Measurements from ENCODE around the gene KIAA0232.
"Not testable (repeated sequence)": the region's sequence is repeated elsewhere in the genome, so short reads cannot be mapped to it uniquely, and the experiment has no call there.

KIAA0232 gene

DNA sequence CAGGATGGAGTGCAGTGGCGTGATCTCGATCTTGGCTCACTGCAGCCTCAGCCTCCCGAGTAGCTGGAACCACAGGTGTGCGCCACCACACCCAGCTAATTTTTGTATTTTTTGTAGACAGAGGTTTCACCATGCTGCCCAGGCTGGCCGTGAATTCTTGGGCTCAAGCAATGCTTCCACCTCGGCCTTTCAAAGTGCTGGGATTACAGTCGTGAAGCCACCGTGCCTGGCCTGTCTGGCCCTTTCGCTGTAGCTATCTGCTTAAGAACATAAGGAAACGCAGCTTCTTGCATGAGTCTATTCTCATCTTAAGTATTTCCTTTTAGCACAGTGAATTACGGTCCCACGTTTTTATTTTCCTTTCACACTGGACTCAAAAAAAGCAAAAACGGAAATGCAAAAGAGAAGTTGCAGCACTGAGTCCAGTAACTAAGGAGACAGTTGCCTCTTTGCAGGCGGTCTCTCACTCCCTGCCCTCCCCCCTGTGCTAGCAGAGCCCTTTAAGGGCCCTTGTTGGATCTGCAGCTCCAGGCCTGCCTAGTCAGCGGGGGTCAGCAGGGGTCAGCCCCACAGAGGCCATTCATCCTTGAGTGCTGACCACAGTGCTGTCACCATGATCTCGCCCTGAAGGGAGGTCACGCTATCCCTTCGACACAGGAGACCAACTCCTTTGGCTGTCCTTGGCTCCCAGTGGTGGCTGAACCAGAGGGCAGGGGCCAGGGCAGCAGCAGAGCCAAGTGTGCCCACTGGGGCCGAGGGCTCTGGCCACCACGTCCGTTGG is 105.3 kb downstream of the KIAA0232 start:
- no peak for DNase-seq

DNA sequence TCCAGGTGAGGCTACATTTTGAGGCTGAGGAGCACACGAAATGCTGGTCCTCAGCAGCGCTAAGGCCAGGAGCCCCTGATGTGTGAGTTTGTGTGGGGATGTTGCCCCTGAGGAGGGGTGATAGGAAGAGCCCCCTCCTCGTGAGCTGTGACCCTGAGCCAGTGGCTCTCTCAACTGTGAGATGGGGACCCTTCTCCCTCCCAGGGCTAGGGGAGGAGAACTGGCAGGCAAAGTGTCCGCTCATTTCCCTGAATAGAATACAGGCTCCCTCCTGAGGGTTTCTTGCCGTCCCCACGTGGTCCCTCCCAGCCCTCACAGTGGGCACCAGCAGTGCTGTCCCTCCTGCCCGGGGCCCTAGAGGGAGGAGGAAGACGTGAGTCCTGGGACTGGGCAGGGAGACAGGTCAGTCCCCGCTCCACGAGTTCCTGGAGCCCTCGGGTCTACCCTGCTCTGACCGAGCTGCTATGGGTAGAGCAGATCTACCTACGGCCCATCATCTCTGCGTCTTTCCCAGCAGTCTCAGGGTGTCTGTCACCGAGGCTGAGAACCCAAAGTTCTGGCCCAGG is 106.1 kb downstream of the KIAA0232 start:
- DNase-seq = no peak

GRCh38 chr4:6889101-6889735 is 106.7 kb downstream of the KIAA0232 start:
- DNase-seq = no peak

DNA sequence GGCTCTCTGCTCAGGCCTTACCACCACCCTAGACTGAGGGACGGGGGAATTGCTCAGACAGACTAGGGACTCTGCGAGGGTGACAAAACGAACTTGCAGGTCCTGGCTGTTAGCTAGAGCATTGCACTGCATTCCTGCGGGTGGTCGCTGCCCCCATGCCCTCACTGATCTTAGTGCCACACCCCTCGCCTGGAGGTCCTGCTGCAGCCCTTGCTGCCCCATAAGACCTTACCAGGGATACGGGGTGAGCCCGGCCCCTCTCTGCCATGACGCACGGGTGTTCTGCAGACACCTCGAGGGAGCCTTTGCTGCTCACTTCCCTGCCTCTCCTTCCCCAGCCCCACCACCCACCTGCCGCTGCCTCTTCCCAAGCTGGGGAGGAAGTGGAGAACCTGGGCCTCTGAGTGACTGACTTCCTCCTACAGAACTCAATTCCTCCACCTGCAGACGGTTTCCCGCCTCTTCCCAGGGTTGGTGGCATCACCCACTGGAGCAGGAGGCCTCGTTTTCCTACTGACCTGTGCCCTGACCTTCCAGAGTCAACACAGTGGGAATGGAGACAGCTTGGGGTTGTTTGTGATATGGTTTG is 107.3 kb downstream of the KIAA0232 start:
- DNase-seq = no peak

DNA sequence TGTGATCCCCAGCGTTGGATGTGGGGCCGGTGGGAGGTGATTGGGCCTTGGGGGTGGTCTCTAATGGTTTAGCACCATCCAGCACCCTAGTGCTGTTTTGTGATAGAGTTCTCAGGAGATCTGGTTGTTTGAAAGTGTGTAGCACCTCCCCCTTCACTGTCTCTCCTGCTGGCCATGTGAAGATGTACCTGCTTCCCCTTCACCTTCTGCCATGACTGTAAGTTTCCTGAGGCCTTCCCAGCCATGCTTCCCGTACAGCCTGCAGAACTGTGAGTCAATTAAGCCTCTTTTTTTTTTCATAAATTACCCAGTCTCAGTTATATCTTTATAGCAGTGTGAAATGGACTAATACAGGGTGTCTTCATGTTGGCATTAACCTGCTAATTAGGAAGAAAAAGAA is 107.8 kb downstream of the KIAA0232 start:
- DNase-seq = no peak

DNA sequence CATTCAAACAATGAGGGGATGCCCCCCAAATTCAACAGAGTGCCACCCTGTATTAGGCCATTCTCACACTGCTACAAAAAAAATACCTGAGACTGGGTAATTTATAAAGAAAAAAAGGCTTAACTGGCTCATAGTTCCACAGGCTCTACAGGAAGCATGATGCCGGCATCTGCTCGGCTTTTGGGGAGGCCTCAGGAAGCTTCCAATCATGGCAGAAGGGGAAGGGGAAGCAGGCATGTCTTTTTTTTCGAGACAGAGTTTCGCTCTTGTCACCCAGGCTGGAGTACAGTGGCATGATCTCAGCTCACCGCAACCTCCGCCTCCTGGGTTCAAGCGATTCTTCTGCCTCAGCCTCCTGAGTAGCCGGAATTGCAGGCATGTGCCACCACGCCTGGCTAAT is 108.4 kb downstream of the KIAA0232 start:
- DNase-seq = not testable (repeated sequence)

DNA sequence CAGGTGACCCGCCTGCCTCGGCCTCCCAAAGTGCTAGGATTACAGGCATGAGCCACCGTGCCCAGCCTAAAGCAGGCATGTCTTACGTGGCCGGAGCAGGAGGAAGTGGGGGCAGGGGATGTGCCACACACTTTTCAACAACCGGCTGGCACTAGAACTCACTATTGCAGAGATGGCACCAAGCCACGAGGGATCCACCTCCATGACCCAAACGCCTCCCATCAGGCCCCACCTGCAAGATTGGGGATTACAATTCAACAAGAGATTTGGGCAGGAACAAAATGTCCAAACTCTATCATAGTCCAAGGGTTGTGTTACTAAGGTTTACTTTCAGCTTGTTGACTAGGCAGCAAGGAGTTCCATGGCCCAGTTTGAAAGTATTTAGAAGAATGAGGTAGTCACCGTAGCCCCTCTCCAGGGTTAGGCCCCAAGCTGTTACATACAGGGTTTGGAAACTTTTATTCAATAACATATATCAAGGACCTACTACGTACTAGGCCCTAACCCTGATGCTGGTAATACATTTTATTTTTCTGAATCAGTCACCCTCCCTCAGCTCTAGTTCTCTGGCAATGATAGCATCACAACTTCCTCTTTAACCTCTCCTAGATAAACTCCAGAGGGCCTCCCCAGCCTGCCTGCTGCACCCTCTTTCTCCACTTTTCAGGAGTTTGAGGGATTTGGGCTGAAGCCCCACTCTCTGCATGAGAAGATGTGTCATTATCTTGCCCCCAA is 109.1 kb downstream of the KIAA0232 start:
- DNase-seq = no peak

DNA sequence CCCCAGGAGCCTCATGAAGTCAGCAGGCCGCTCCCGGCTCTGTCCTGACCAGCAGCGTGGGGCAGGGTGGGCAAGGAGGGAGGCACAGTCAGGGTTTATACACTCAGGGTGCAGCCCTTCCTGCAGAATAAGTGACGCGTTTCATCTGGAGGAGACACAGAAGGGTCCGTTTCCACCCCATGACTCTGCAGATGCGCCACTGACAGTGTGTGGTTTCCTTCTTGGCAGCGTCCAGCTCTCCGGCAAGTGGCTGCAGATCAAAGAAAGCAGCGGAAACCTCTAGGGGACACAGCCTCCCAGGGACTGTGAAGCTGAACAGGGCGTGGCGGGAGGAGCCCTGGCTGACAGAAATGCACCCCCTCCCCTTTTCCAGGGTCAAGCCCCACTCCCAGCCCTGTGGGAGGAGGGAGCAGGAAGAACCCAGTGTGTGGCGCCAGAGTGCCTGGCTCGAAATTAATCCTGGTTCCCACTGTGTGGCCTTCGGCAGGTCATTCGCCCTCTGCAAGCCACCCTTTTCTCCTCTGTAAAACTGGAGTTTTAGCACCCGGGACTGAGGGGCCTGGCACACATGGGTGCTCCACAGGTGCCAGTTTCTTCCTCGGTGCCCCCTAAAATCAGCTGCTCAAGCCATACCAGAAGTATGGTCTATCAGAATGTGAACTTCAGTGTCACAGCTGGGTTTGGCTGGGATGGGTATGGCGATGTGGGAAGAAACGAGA is 109.8 kb downstream of the KIAA0232 start:
- DNase-seq = no peak

DNA sequence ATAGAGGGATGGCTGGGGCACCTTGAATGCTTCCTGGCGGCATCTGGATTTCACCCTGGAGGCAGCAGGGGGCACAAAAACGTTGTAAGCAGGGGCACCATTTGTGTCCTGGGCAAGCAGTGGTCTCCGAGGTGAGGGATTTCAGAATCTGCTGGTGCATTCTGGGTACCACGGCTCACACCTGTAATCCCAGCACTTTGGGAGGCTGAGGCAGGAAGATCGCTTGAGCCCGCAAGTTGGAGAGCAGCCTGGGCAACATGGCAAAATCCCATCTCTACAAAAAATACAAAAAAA is 110.3 kb downstream of the KIAA0232 start:
- no peak for DNase-seq

DNA sequence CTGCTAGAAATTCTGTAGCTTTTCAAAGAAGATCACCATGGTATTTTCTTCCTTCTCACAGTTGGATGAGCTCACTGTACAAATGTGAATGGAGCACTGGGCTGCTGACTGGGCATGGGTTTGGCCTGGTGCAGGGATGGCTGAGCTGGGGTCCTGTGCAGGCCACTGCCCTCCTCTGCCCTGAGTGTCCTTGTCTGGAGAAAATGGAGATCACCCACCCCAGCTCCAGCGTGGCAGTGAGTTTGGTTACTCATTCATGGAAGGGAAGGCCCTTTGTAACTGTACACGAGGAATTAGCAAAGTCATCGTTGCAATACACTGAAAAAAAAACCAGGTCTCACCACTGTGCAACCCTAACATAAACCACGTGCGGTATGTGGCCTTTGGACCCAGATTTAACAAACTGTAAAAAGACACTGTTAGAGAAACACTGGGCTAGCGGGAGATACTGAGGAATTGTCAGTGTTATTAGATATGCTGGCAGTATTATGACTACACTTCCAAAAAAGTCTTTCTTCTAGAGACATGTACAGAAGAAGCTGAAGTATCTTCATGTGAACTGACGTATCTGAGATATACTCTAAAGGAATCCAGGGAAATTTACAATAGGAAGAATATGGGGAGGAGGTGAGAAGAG is 111.0 kb downstream of the KIAA0232 start:
- no peak for DNase-seq

DNA sequence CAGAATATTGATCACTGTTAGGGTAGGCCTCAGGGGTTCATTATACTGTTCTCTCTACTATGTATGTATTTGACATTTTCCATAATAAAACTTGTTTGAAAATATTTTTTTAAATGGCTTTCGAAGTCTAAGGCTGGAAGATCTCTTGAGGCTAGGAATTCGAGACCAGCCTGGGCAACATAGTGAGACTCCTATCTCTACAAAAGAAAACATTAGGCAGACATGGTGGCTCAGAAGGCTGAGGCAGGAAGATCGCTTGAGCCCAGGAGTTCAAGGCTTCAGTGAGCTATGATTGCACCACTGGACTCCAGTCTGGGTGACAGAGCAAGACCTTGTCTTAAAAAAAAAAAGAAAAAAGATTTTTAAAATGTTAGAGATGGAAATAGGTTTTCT is 111.6 kb downstream of the KIAA0232 start:
- no peak for DNase-seq

DNA sequence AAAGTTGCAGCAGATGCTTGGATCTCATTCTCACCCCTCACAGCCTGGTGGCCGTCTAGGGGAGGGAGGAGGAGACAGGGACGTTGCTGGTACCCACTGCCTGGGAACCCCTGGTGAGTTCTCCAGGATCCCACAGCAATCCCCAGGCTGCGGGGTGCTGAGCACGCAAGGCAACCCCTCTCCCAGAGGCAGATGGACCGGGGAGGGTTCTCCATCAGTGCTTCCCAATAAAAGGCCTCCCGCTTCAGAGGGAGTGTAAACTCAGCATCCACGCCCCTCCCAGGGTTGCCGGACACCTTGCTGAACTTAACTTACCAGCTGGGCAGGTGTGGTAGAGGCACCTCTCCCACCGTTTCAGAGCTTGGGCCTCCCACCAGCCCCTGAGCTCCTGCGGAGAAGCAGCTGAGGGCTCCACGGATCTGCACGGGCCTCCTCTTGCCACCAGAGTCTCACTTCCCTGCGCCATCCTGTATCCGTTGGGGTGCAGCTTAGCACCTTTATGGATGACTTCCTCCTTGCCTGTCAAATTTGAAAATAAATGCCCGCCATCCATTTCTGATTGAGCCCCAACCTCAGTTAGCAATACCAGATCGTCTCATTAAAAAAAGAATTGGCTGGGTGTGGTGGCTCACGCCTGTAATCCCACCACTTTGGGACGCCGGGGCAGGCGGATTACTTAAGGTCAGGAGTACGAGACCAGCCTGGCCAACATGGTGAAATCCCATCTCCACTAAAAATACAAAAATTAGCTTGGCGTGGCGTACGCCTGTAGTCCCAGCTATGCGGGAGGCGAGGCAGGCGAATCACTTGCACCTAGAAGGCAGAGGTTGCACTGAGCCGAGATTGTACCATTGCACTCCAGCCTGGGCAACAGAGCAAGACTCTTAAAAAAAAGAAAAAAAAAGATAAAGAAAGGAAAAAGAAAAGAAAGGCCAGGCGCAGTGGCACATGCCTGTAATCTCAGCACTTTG is 112.3 kb downstream of the KIAA0232 start:
- DNase-seq = no peak

DNA sequence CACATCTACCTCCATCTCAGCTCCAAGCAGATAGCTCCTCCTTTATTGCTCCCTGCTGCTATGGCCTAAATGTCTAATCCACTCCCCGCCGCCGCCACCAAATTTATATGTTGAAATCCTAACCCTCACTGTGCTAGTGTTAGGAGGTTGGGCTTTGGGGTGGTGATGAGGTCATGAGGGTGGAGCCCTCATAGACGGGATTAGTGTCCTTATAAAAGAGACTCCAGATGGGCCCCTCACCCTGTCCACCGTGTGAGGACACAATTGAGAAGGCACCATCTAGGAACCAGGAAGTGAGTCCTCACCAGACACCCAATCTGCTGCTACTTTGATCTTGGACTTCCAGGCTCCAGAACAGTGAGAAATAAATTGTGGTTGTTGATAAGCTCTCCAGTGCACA is 113.5 kb downstream of the KIAA0232 start:
- DNase-seq = no peak

DNA sequence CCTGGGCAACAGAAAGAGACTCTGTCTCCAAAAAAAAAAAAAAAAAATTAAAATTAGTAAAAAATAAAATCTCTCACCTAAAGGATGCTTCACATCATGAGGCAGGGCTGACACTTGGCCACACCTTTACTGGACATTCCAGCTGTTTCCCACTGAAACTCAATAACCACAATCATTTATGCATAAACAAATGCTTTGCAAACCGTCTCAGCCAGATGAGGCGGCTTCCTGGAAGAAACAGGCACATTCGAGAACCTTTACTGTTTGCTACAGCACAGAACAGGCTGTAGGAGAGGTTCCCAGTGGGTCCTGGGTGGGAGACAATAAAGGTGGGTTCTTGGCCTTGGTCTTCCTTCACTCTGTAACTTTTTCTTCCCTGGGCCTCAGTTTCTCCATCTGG is 116.2 kb downstream of the KIAA0232 start:
- DNase-seq = no peak

DNA sequence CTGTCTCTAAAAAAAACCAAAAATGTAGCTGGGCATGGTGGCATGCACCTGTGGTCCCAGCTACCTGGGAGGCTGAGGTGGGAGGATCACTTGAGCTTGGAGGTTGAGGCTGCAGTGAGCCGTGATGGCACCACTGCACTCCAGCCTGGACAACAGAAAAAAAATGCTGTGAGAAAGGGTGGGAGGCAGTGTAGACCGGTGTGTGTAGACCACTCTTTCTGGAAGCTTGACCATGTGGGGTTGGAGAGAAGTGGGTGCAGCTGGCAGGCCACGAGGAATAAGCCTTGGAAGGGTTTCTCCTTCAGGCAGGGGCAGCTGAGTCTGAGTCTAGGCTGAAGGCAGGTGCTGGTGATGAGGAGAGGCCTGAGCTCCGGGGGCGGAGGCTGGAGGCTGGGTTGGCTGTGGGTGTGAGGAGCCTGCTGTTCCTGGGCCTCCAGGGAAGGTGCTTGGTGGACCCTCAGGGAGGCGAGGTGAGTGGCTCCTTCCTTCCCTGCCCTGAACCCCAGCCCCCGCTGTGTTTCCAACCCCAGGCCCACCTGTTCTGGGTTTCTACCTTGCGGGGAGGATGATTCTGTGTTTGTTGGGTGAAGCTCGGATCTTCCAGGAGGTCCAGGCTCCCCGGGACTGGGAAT is 117.8 kb downstream of the KIAA0232 start:
- DNase-seq = no peak

DNA sequence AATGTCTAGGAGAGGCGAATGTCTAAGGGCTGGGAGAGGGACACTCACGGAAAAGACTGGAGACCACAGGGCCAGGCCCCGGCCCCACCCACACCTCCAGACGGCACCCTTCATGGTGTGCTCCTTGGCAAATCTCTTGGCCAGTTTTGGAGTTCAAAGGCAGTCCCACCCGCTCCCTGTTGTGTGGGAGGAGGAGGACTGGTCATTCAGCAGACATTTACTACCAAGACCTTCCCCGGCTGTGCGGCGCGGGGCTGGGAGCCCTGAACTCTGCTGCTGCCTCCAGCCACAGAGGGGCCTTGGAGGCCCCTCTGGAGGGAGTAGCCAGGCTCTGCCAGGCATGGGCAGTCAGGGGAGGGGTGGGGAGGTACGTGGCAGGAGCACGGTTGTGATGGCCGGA is 118.4 kb downstream of the KIAA0232 start:
- no peak for DNase-seq

- DNase-seq = no peak
These were observed 119.3 kb downstream of the KIAA0232 start for GRCh38 chr4:6901669-6902317.

DNA sequence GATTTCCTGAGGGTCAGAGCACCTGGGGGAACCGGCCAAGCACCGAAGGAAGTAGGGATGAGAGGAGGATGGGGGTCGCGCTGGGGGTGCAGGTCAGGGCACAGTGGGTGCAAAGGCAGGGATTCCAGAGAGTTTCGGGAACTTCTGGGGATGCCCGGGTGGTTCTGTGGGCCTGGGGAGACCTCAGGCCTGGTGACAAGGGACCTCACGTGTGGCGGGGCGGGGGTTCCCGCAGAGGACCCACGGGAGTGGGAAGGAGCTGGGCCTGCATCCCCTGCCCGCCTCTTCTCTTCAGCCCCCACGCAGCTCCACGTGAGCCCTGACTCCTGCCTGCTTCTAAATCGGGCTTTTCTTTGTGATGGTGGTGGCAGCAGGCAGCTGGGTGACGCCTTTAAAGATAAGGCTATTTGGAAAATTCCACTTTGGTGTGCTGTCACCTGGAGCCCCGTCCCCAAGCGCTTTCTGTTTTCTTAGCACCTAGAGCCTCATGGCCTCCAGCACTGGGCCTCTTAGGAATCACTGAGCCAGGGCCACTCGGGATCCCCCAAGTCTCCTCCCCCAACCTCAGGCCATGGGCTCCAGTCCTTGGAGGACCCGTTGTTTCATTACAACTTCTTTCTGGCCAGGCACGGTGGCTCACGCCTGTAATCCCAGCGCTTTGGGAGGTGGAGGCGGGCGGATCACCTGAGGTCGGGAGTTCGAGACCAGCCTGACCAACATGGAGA is 120.0 kb downstream of the KIAA0232 start:
- DNase-seq = no peak
